Measurements from ENCODE around the gene YTHDC2. TPM values are rescaled to one million over a fixed set of nuclear protein-coding genes. Genes with fewer than 3 reads are reported as not detected.

YTHDC2 gene
- total and polyA plus RNA-seq, 10 of the 15 experiments (the other 5 are each of a cell fraction or from before 2014, with no cell fraction given): 3.8 to 25.8 (median 16.4) TPM

DNA sequence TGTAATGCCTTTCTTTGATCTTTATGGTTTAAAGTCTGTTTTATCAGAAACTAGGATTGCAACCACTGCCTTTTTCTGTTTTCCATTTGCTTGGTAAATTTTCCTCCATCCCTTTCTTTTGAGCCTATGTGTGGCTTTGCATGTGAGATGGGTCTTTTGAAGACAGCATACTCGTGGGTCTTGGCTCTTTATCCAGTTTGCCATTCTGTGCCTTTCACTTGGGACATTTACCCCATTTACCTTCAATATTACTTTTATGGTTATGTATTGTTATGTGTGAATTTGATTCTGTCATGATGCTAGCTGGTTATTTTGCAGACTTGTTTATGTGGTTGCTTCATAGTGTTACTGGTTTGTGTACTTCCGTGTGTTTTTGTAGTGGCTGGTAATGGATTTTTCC is 59.2 kb downstream of the YTHDC2 start:
- ATAC-seq (no peak), DNase-seq (ENCODE audit: low read depth, low spot score) (no peak), FAIRE-seq (no peak)
- H3K9me3 ChIP-seq (replicated peaks; ENCODE audit: control insufficient read depth, insufficient read depth, low read length): no peaks in the 10 kb centered on the region
- H3K9ac ChIP-seq (ENCODE audit: control insufficient read depth, insufficient read depth, low read length): no peak overlapping the region
- RAD21 ChIA-PET (ENCODE audit: unreplicated experiment): no interaction called here
- intact Hi-C loops (cut with micrococcal nuclease; ENCODE audit: unreplicated experiment) (no loop called here), in situ Hi-C loops (cut with MboI) (no loop called here)
- no peaks in the 10 kb centered on the region for H3K79me2 ChIP-seq (ENCODE audit: control insufficient read depth, insufficient read depth, low read length)
- H3K27ac ChIP-seq (ENCODE audit: control insufficient read depth, insufficient read depth): no peak overlapping the region
- no peak overlapping the region for H2AFZ ChIP-seq (ENCODE audit: control insufficient read depth, low read depth, low read length)
- H3K4me2 ChIP-seq (ENCODE audit: control insufficient read depth, insufficient read depth): no peak overlapping the region
- H3K27me3 ChIP-seq (replicated peaks in 1 of 2; ENCODE audit: control insufficient read depth in 2 of 2, insufficient read depth in 2 of 2, low read length in 1 of 2): no peaks in the 10 kb centered on the region
- TF ChIP-seq CHD4 (IDR thresholded peaks at IDR 0.05) (no peak), SUPT20H (IDR thresholded peaks at IDR 0.05; ENCODE audit: borderline replicate concordance, control insufficient read depth, low read depth, low read length) (no peak), RFX5 (IDR thresholded peaks at IDR 0.05; ENCODE audit: low read depth, low read length) (no peak), RBBP5 (conservative IDR thresholded peaks at IDR 0.05) (no peak), POLR2AphosphoS2 (IDR thresholded peaks at IDR 0.05; ENCODE audit: low read depth, low read length) (no peak), HDGF (IDR thresholded peaks at IDR 0.05) (no peak), MYC (IDR thresholded peaks at IDR 0.05; ENCODE audit: insufficient read depth, insufficient read length, insufficient replicate concordance, low read length, severe bottlenecking) (no peak), NR2F1 (conservative IDR thresholded peaks at IDR 0.05) (no peak), RAD51 (IDR thresholded peaks at IDR 0.05) (no peak), TCF7 (IDR thresholded peaks at IDR 0.05; ENCODE audit: borderline replicate concordance) (no peak), YY1 (IDR thresholded peaks at IDR 0.05; ENCODE audit: low read depth, low read length) (no peak)
- TF ChIP-seq, protein P1, sequence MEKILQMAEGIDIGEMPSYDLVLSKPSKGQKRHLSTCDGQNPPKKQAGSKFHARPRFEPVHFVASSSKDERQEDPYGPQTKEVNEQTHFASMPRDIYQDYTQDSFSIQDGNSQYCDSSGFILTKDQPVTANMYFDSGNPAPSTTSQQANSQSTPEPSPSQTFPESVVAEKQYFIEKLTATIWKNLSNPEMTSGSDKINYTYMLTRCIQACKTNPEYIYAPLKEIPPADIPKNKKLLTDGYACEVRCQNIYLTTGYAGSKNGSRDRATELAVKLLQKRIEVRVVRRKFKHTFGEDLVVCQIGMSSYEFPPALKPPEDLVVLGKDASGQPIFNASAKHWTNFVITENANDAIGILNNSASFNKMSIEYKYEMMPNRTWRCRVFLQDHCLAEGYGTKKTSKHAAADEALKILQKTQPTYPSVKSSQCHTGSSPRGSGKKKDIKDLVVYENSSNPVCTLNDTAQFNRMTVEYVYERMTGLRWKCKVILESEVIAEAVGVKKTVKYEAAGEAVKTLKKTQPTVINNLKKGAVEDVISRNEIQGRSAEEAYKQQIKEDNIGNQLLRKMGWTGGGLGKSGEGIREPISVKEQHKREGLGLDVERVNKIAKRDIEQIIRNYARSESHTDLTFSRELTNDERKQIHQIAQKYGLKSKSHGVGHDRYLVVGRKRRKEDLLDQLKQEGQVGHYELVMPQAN (conservative IDR thresholded peaks at IDR 0.05): no peak
- TF ChIP-seq, protein P2, sequence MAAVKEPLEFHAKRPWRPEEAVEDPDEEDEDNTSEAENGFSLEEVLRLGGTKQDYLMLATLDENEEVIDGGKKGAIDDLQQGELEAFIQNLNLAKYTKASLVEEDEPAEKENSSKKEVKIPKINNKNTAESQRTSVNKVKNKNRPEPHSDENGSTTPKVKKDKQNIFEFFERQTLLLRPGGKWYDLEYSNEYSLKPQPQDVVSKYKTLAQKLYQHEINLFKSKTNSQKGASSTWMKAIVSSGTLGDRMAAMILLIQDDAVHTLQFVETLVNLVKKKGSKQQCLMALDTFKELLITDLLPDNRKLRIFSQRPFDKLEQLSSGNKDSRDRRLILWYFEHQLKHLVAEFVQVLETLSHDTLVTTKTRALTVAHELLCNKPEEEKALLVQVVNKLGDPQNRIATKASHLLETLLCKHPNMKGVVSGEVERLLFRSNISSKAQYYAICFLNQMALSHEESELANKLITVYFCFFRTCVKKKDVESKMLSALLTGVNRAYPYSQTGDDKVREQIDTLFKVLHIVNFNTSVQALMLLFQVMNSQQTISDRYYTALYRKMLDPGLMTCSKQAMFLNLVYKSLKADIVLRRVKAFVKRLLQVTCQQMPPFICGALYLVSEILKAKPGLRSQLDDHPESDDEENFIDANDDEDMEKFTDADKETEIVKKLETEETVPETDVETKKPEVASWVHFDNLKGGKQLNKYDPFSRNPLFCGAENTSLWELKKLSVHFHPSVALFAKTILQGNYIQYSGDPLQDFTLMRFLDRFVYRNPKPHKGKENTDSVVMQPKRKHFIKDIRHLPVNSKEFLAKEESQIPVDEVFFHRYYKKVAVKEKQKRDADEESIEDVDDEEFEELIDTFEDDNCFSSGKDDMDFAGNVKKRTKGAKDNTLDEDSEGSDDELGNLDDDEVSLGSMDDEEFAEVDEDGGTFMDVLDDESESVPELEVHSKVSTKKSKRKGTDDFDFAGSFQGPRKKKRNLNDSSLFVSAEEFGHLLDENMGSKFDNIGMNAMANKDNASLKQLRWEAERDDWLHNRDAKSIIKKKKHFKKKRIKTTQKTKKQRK (IDR thresholded peaks at IDR 0.05; ENCODE audit: low read depth, low read length): no peak
- CTCF ChIA-PET: interaction anchor here (0.7 kb wide), 1 partner anchor 18 kb away, joined by 3 read pairs; no protein-coding TSS in a partner anchor
- H3K36me3 ChIP-seq (ENCODE audit: control insufficient read depth in 2 of 2, insufficient read depth in 2 of 2, low read length in 1 of 2): peaks cover 5 to 7% of the 10 kb centered on the region in 2 experiments; a peak in 3 of 4 replicates
- 94% methylated on average over 2 of the region's 2 CpGs for WGBS (ENCODE audit: insufficient coverage, insufficient replicate concordance, low lambda C conversion rate, missing lambda C conversion rate)
- POLR2A ChIA-PET: no interaction called here
- no peak overlapping the region for H3K4me3 ChIP-seq
- no peaks in the 10 kb centered on the region for H3K4me1 ChIP-seq (ENCODE audit: control insufficient read depth, insufficient read depth, low read length)
- H4K20me1 ChIP-seq (ENCODE audit: control insufficient read depth, insufficient read depth): no peaks in the 10 kb centered on the region
- SMC1A ChIA-PET (ENCODE audit: uncharacterized antibody, unreplicated experiment): interaction anchor here (1.6 kb wide), 1 partner anchor 8 kb away, joined by 5 read pairs; no protein-coding TSS in a partner anchor
- BruUV-seq (replicated peaks): no TSS peak
